GM23338 (cell line): ENCODE measurements around the gene RIT1. TPM values are rescaled to one million over a fixed set of nuclear protein-coding genes. Genes with fewer than 3 reads are reported as not detected.
"Not testable (repeated sequence)": the region's sequence is repeated elsewhere in the genome, so short reads cannot be mapped to it uniquely, and the experiment has no call there.

ENCODE experiments used
- ATAC-seq: fragments of 200-7000 bp; cut with Tn5 transposase; 3 replicates; pipeline ENCODE4 v1.9.1; 2020
- DNase-seq: peaks from one replicate; pipeline ENCODE4 v3.0.0-alpha.2; 2015; ENCODE audit warnings: low spot score
- H2AFZ ChIP-seq: fragments of 200-600 bp; sonication (generic); 2 replicates; pipeline ENCODE4 v1.8.0; 2016; ENCODE audit warnings: antibody characterized with exemption, mild to moderate bottlenecking, moderate library complexity
- H3F3A ChIP-seq: fragments of 200-600 bp; sonication (generic); replicated peaks from 2 replicates; pipeline ENCODE4 v1.8.0; 2017; ENCODE audit warnings: antibody characterized with exemption, mixed run types, low read depth
- H3K27ac ChIP-seq: fragments of 200-600 bp; sonication (generic); 2 replicates; pipeline ENCODE4 v1.6.1; 2016; ENCODE audit warnings: low read depth
- H3K27me3 ChIP-seq: fragments of 200-600 bp; sonication (generic); 2 replicates; pipeline ENCODE4 v1.8.0; 2016; ENCODE audit warnings: mild to moderate bottlenecking, mixed run types, moderate library complexity; ENCODE audit not compliant: insufficient read depth
- H3K36me3 ChIP-seq: fragments of 200-600 bp; sonication (generic); 2 replicates; pipeline ENCODE4 v1.8.0; 2016; ENCODE audit warnings: mild to moderate bottlenecking; ENCODE audit not compliant: insufficient read depth
- H3K4me1 ChIP-seq: fragments of 200-600 bp; sonication (generic); 2 replicates; pipeline ENCODE4 v1.8.0; 2016; ENCODE audit warnings: mild to moderate bottlenecking, moderate library complexity; ENCODE audit not compliant: insufficient read depth
- H3K4me2 ChIP-seq: fragments of 200-600 bp; sonication (generic); 2 replicates; pipeline ENCODE4 v1.7.1; 2017; ENCODE audit warnings: mixed run types
- H3K4me3 ChIP-seq: fragments of 200-600 bp; sonication (generic); 2 replicates; pipeline ENCODE4 v1.6.1; 2016; ENCODE audit warnings: mixed run types
- H3K79me2 ChIP-seq: fragments of 200-600 bp; sonication (generic); replicated peaks from 2 replicates; pipeline ENCODE4 v1.8.0; 2017; ENCODE audit warnings: mild to moderate bottlenecking; ENCODE audit not compliant: insufficient read depth
- H3K9me2 ChIP-seq: fragments of 200-600 bp; sonication (generic); 2 replicates; pipeline ENCODE4 v1.8.0; 2017; ENCODE audit not compliant: insufficient read depth
- H4K20me1 ChIP-seq: fragments of 200-600 bp; sonication (generic); replicated peaks from 2 replicates; pipeline ENCODE4 v1.8.0; 2017; ENCODE audit warnings: mild to moderate bottlenecking; ENCODE audit not compliant: insufficient read depth
- H3K27ac Mint-ChIP-seq: 2 replicates; pipeline ENCODE4 v1.8.0; 2020; ENCODE audit warnings: inconsistent platforms, mild to moderate bottlenecking, moderate library complexity, mixed read lengths
- H3K27me3 Mint-ChIP-seq: 3 replicates; pipeline ENCODE4 v1.8.0; 2022; ENCODE audit warnings: low read depth, mild to moderate bottlenecking, moderate library complexity, mixed read lengths, inconsistent platforms; ENCODE audit not compliant: insufficient read depth, poor library complexity
- H3K36me3 Mint-ChIP-seq: 3 replicates; pipeline ENCODE4 v1.8.0; 2021; ENCODE audit warnings: low read depth, mild to moderate bottlenecking, inconsistent platforms, moderate library complexity, mixed read lengths
- H3K4me1 Mint-ChIP-seq: 3 replicates; pipeline ENCODE4 v1.8.0; 2020; ENCODE audit warnings: mild to moderate bottlenecking, inconsistent platforms, mixed read lengths
- H3K4me3 Mint-ChIP-seq: 3 replicates; pipeline ENCODE4 v1.8.0; 2021; ENCODE audit warnings: moderate library complexity, mild to moderate bottlenecking, inconsistent platforms, mixed read lengths
- H3K9me3 Mint-ChIP-seq: 3 replicates; pipeline ENCODE4 v1.8.0; 2020; ENCODE audit warnings: moderate library complexity, mild to moderate bottlenecking, inconsistent platforms, mixed read lengths
- CTCF ChIP-seq, 2 experiments: fragments of 200-600 bp in 1 of 2; sonication (generic) in 1 of 2; conservative IDR thresholded peaks; 2 replicates each; pipeline versions ENCODE4 v1.5.1 to v1.6.1; 2016 to 2017; ENCODE audit warnings: antibody characterized with exemption in 2 of 2, low read depth in 2 of 2, mild to moderate bottlenecking in 2 of 2, moderate library complexity in 1 of 2
- NANOG ChIP-seq: IDR thresholded peaks from 2 replicates; pipeline ENCODE4 v1.6.1; 2016; ENCODE audit warnings: antibody characterized with exemption, borderline replicate concordance
- REST ChIP-seq: IDR thresholded peaks from one replicate; pipeline ENCODE4 v1.6.1; 2018; ENCODE audit warnings: antibody characterized with exemption; ENCODE audit not compliant: unreplicated experiment
- STAT1 ChIP-seq: IDR thresholded peaks from one replicate; pipeline ENCODE4 v1.6.1; 2016; ENCODE audit warnings: antibody characterized with exemption; ENCODE audit not compliant: unreplicated experiment
- ZNF114 ChIP-seq: fragments of 250-450 bp; sonication (Bioruptor Pico); IDR thresholded peaks from 2 replicates; pipeline ENCODE4 v1.5.0; 2020; ENCODE audit warnings: mild to moderate bottlenecking, moderate library complexity
- ZNF331 ChIP-seq: fragments of 250-450 bp; sonication (Bioruptor Pico); IDR thresholded peaks from 2 replicates; pipeline ENCODE4 v1.5.0; 2020; ENCODE audit warnings: low read depth, mild to moderate bottlenecking, moderate library complexity
- polyA plus RNA-seq: library from polyadenylated mRNA; unstranded; fragments of >200 nt; fragmentation: Nextera tagmentation; extraction: Ambion mirVana; gene quantifications from 2 replicates; pipeline ENCODE4 v1.2.1, GENCODE V29; 2016
- total RNA-seq: library from RNA; depleted of rRNA; stranded (reverse); fragments of >200 nt; shearing (Covaris generic); gene quantifications from 2 replicates; pipeline ENCODE4 v1.2.3, GENCODE V29; 2014
- TF ChIP-seq, protein P1 (sequence below): IDR thresholded peaks from 2 replicates; pipeline ENCODE4 v1.6.1; 2016; ENCODE audit warnings: antibody characterized with exemption
- TF ChIP-seq, protein P2 (sequence below): fragments of 250-450 bp; sonication (Bioruptor Pico); IDR thresholded peaks from 2 replicates; pipeline ENCODE4 v1.5.0; 2020; ENCODE audit warnings: mild to moderate bottlenecking, moderate library complexity

Gene RIT1
- total and polyA plus RNA-seq, 2 experiments from 2014 or later: 21.5 to 24.4 TPM

DNA sequence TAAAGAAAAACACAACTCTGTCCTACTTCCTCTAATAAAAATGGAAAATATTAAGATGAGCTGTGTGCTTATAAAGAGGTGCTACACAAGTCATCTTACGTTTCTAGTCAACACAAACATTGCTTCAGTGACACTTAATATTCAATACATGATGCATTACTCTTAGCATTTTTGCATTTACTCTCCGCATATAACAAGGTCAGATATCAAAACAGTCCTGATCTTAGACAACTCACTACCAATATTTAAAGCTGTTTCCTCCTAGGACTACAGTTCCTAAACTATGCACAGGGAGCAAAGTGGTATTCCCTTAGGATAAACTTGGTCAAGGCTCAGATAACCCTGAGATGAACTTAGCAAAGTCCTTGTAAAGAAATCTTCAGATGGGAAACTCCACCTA is 12.3 kb downstream of the RIT1 start (continued):
- no peak for TF ChIP-seq REST
- TF ChIP-seq STAT1: no peak

- Mint-ChIP-seq H3K4me3 (no peak overlapping the region), H3K27ac (no peak overlapping the region), H3K9me3 (no peaks in the 10 kb centered on the region), H3K4me1 (no peaks in the 10 kb centered on the region), H3K36me3 (peaks cover 50% of the 10 kb centered on the region), H3K27me3 (no peaks in the 10 kb centered on the region)
- DNase-seq (no peak), ATAC-seq (no peak)
- Histone ChIP-seq H3F3A (peaks cover 7% of the 10 kb centered on the region; the same call in 1 of the 2 replicates), H3K4me2 (no peak overlapping the region), H3K27me3 (no peaks in the 10 kb centered on the region), H3K4me3 (no peak overlapping the region), H3K9me2 (no peaks in the 10 kb centered on the region), H3K4me1 (no peaks in the 10 kb centered on the region), H4K20me1 (no peaks in the 10 kb centered on the region), H3K36me3 (peaks cover 26% of the 10 kb centered on the region), H2AFZ (no peak overlapping the region), H3K27ac (no peak overlapping the region), H3K79me2 (no peaks in the 10 kb centered on the region)
- TF ChIP-seq NANOG (no peak), STAT1 (no peak), ZNF331 (CRISPR knock-in tag) (no peak), CTCF (conservative IDR thresholded peaks at IDR 0.05; ENCODE audit: low read depth in 2 of 2) (no peak), ZNF114 (CRISPR knock-in tag) (no peak)
- TF ChIP-seq, protein P1, sequence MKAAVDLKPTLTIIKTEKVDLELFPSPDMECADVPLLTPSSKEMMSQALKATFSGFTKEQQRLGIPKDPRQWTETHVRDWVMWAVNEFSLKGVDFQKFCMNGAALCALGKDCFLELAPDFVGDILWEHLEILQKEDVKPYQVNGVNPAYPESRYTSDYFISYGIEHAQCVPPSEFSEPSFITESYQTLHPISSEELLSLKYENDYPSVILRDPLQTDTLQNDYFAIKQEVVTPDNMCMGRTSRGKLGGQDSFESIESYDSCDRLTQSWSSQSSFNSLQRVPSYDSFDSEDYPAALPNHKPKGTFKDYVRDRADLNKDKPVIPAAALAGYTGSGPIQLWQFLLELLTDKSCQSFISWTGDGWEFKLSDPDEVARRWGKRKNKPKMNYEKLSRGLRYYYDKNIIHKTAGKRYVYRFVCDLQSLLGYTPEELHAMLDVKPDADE: no peak
- TF ChIP-seq, protein P2, sequence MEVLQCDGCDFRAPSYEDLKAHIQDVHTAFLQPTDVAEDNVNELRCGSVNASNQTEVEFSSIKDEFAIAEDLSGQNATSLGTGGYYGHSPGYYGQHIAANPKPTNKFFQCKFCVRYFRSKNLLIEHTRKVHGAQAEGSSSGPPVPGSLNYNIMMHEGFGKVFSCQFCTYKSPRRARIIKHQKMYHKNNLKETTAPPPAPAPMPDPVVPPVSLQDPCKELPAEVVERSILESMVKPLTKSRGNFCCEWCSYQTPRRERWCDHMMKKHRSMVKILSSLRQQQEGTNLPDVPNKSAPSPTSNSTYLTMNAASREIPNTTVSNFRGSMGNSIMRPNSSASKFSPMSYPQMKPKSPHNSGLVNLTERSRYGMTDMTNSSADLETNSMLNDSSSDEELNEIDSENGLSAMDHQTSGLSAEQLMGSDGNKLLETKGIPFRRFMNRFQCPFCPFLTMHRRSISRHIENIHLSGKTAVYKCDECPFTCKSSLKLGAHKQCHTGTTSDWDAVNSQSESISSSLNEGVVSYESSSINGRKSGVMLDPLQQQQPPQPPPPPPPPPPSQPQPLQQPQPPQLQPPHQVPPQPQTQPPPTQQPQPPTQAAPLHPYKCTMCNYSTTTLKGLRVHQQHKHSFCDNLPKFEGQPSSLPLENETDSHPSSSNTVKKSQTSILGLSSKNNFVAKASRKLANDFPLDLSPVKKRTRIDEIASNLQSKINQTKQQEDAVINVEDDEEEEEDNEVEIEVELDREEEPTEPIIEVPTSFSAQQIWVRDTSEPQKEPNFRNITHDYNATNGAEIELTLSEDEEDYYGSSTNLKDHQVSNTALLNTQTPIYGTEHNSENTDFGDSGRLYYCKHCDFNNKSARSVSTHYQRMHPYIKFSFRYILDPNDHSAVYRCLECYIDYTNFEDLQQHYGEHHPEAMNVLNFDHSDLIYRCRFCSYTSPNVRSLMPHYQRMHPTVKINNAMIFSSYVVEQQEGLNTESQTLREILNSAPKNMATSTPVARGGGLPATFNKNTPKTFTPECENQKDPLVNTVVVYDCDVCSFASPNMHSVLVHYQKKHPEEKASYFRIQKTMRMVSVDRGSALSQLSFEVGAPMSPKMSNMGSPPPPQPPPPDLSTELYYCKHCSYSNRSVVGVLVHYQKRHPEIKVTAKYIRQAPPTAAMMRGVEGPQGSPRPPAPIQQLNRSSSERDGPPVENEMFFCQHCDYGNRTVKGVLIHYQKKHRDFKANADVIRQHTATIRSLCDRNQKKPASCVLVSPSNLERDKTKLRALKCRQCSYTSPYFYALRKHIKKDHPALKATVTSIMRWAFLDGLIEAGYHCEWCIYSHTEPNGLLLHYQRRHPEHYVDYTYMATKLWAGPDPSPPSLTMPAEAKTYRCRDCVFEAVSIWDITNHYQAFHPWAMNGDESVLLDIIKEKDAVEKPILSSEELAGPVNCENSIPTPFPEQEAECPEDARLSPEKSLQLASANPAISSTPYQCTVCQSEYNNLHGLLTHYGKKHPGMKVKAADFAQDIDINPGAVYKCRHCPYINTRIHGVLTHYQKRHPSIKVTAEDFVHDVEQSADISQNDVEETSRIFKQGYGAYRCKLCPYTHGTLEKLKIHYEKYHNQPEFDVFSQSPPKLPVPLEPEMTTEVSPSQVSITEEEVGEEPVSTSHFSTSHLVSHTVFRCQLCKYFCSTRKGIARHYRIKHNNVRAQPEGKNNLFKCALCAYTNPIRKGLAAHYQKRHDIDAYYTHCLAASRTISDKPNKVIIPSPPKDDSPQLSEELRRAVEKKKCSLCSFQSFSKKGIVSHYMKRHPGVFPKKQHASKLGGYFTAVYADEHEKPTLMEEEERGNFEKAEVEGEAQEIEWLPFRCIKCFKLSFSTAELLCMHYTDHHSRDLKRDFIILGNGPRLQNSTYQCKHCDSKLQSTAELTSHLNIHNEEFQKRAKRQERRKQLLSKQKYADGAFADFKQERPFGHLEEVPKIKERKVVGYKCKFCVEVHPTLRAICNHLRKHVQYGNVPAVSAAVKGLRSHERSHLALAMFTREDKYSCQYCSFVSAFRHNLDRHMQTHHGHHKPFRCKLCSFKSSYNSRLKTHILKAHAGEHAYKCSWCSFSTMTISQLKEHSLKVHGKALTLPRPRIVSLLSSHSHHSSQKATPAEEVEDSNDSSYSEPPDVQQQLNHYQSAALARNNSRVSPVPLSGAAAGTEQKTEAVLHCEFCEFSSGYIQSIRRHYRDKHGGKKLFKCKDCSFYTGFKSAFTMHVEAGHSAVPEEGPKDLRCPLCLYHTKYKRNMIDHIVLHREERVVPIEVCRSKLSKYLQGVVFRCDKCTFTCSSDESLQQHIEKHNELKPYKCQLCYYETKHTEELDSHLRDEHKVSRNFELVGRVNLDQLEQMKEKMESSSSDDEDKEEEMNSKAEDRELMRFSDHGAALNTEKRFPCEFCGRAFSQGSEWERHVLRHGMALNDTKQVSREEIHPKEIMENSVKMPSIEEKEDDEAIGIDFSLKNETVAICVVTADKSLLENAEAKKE: no peak
These were observed 13.4 kb downstream of the RIT1 start for GRCh38 chr1:155897746-155898145.

GRCh38 chr1:155896476-155896875 is 14.7 kb downstream of the RIT1 start:
- not testable (repeated sequence) for H3K9me2 ChIP-seq, H3K79me2 ChIP-seq, H3K4me3 Mint-ChIP-seq, H3K27ac ChIP-seq, H3K4me2 ChIP-seq, H3F3A ChIP-seq, H3K9me3 Mint-ChIP-seq, H4K20me1 ChIP-seq, H3K27ac Mint-ChIP-seq, H3K4me3 ChIP-seq, DNase-seq, H2AFZ ChIP-seq, H3K4me1 Mint-ChIP-seq, H3K27me3 ChIP-seq, H3K27me3 Mint-ChIP-seq, H3K4me1 ChIP-seq, ATAC-seq
- peaks cover 17% of the 10 kb centered on the region for H3K36me3 ChIP-seq
- H3K36me3 Mint-ChIP-seq: peaks cover 47% of the 10 kb centered on the region
